ENCODE results near the gene PSTPIP1.

The PSTPIP1 gene

GRCh38 chr15:77076323-77076915 lies 81.5 kb downstream of the PSTPIP1 start:
- Mint-ChIP-seq H3K36me3 (ENCODE audit: low read depth) (no peaks in the 10 kb centered on the region), H3K4me1 (ENCODE audit: low read depth) (peaks cover 3% of the 10 kb centered on the region), H3K27ac (no peak overlapping the region), H3K27me3 (ENCODE audit: low read depth) (peaks cover 12% of the 10 kb centered on the region), H3K4me3 (no peak overlapping the region), H3K9me3 (no peaks in the 10 kb centered on the region)

- Mint-ChIP-seq H3K4me1 (ENCODE audit: low read depth) (peaks cover 7% of the 10 kb centered on the region), H3K4me3 (no peak overlapping the region), H3K9me3 (no peaks in the 10 kb centered on the region), H3K27ac (no peak overlapping the region), H3K27me3 (ENCODE audit: low read depth) (peaks cover 3% of the 10 kb centered on the region), H3K36me3 (ENCODE audit: low read depth) (no peaks in the 10 kb centered on the region)
Observed at GRCh38 chr15:77081971-77082370, 87.0 kb downstream of the PSTPIP1 start.

GRCh38 chr15:77083381-77084160 lies 88.6 kb downstream of the PSTPIP1 start:
- H3K27ac Mint-ChIP-seq: no peak overlapping the region
- H3K4me3 Mint-ChIP-seq: peak overlapping the region; percentile 25
- H3K9me3 Mint-ChIP-seq: no peaks in the 10 kb centered on the region
- no peaks in the 10 kb centered on the region for H3K36me3 Mint-ChIP-seq (ENCODE audit: low read depth)
- peaks cover 3% of the 10 kb centered on the region for H3K27me3 Mint-ChIP-seq (ENCODE audit: low read depth)
- peaks cover 7% of the 10 kb centered on the region for H3K4me1 Mint-ChIP-seq (ENCODE audit: low read depth)

- Mint-ChIP-seq H3K27me3 (ENCODE audit: low read depth) (peaks cover 3% of the 10 kb centered on the region), H3K4me1 (ENCODE audit: low read depth) (peaks cover 7% of the 10 kb centered on the region), H3K9me3 (no peaks in the 10 kb centered on the region), H3K27ac (no peak overlapping the region), H3K4me3 (no peak overlapping the region), H3K36me3 (ENCODE audit: low read depth) (no peaks in the 10 kb centered on the region)
Observed at GRCh38 chr15:77084436-77084835, 89.5 kb downstream of the PSTPIP1 start.

- Mint-ChIP-seq H3K27me3 (ENCODE audit: low read depth) (peaks cover 3% of the 10 kb centered on the region), H3K4me1 (ENCODE audit: low read depth) (peaks cover 7% of the 10 kb centered on the region), H3K9me3 (no peaks in the 10 kb centered on the region), H3K27ac (no peak overlapping the region), H3K4me3 (no peak overlapping the region), H3K36me3 (ENCODE audit: low read depth) (no peaks in the 10 kb centered on the region)
Observed at GRCh38 chr15:77085297-77085696, 90.4 kb downstream of the PSTPIP1 start.

All from T-helper 1 cell treated with Interleukin-12 subunit alpha and Interleukin-12 subunit beta and Interleukin-4 antibody, amounts not matched to agents 30 μg/mL and 1 μg/mL, for 36 hours (primary cell).